ENCODE data around the gene SH3RF3. TPM values are rescaled to one million over a fixed set of nuclear protein-coding genes. Genes with fewer than 3 reads are reported as not detected.

SH3RF3 gene
- total RNA-seq, 2 donors from 2014 or later, result 1.5 to 1.8 TPM

DNA sequence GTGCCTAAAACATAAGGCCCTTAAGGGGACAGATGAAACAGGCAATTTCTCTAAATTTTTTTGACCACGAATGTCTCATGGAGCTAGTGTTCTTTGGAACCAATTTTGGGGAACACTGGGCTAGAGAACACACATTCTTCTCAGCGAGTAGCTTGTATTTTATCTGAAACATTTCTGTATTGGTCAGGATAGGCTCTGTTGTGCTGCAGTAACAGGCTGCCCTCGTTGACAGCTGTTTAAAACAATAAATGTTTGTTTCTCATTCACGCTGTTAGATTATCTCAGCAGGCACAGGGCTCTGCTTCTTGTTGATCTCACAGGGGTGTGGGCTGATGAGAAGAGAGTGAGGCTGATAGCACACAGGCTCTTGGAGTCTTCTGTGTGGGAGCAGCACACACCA, 105.3 kb downstream of the SH3RF3 start:
- 90 to 93% methylated on average over 3 to 4 of the region's 4 CpGs for WGBS, 2 experiments (ENCODE audit: insufficient coverage in 1 of 2, insufficient read length in 1 of 2)

DNA sequence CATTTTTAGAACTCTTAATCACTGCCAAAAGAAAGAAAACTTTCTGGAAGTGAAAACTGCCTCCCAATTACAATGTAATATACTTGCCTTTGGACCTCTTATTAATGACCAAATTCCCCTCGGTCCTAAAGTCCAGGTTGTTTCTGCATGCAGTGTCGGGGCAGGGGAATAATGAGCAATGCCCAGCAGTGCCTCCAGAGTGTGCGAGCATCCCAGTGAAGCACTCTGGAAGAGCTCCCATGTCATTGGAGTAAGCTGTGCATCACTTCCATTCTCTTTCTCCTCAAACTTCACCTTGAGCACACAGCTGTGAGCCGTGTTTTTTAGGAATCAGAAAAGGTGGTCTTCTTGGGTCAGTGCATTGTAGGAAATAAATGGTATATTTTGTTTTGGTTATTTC, 107.1 kb downstream of the SH3RF3 start:
- no peak overlapping the region for H3K4me3 ChIP-seq (ENCODE audit: low read length)
- Mint-ChIP-seq H3K9me3 (peaks cover 27% of the 10 kb centered on the region), H3K27ac (no peak overlapping the region), H3K27me3 (ENCODE audit: insufficient read depth) (peaks cover 2% of the 10 kb centered on the region), H3K4me1 (peaks cover 3% of the 10 kb centered on the region), H3K36me3 (ENCODE audit: low read depth) (no peaks in the 10 kb centered on the region), H3K4me3 (no peak overlapping the region)
- H3K27me3 ChIP-seq (ENCODE audit: control insufficient read depth, insufficient read depth, low read length, poor library complexity, severe bottlenecking), result peaks cover 23% of the 10 kb centered on the region
- H3K4me1 ChIP-seq (ENCODE audit: control insufficient read depth, insufficient read depth, low read length), result no peaks in the 10 kb centered on the region
- peaks cover 27% of the 10 kb centered on the region for H3K9me3 ChIP-seq (ENCODE audit: control insufficient read depth, low read length)
- H3K9ac ChIP-seq (ENCODE audit: extremely low read depth, low read length, poor library complexity, severe bottlenecking), result no peak overlapping the region
- 91 to 96% methylated on average over 3 to 4 of the region's 4 CpGs for WGBS, 2 experiments (ENCODE audit: insufficient coverage in 1 of 2, insufficient read length in 1 of 2)
- H3K27ac ChIP-seq (ENCODE audit: low read depth, low read length), result no peak overlapping the region
- DNase-seq, result no peak
- no peaks in the 10 kb centered on the region for H3K36me3 ChIP-seq (ENCODE audit: control insufficient read depth, insufficient read depth, low read length)
- TF ChIP-seq, protein P1, sequence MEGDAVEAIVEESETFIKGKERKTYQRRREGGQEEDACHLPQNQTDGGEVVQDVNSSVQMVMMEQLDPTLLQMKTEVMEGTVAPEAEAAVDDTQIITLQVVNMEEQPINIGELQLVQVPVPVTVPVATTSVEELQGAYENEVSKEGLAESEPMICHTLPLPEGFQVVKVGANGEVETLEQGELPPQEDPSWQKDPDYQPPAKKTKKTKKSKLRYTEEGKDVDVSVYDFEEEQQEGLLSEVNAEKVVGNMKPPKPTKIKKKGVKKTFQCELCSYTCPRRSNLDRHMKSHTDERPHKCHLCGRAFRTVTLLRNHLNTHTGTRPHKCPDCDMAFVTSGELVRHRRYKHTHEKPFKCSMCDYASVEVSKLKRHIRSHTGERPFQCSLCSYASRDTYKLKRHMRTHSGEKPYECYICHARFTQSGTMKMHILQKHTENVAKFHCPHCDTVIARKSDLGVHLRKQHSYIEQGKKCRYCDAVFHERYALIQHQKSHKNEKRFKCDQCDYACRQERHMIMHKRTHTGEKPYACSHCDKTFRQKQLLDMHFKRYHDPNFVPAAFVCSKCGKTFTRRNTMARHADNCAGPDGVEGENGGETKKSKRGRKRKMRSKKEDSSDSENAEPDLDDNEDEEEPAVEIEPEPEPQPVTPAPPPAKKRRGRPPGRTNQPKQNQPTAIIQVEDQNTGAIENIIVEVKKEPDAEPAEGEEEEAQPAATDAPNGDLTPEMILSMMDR (conservative IDR thresholded peaks at IDR 0.05), result no peak

More for the DNA sequence above, 105.3 kb downstream of the SH3RF3 start:
- Histone ChIP-seq H3K4me1 (ENCODE audit: control insufficient read depth, insufficient read depth, low read length) (no peaks in the 10 kb centered on the region), H3K27ac (ENCODE audit: low read depth, low read length) (no peak overlapping the region), H3K36me3 (ENCODE audit: control insufficient read depth, insufficient read depth, low read length) (no peaks in the 10 kb centered on the region), H3K27me3 (ENCODE audit: control insufficient read depth, insufficient read depth, low read length, poor library complexity, severe bottlenecking) (peaks cover 23% of the 10 kb centered on the region), H3K4me3 (ENCODE audit: low read length) (no peak overlapping the region), H3K9me3 (ENCODE audit: control insufficient read depth, low read length) (peaks cover 27% of the 10 kb centered on the region), H3K9ac (ENCODE audit: extremely low read depth, low read length, poor library complexity, severe bottlenecking) (no peak overlapping the region)
- peaks cover 27% of the 10 kb centered on the region for H3K9me3 Mint-ChIP-seq
- peaks cover 1% of the 10 kb centered on the region for H3K4me1 Mint-ChIP-seq
- no peak overlapping the region for H3K27ac Mint-ChIP-seq
- TF ChIP-seq, protein P1 (conservative IDR thresholded peaks at IDR 0.05), result no peak
- H3K36me3 Mint-ChIP-seq (ENCODE audit: low read depth), result no peaks in the 10 kb centered on the region
- no peak overlapping the region for H3K4me3 Mint-ChIP-seq
- peaks cover 2% of the 10 kb centered on the region for H3K27me3 Mint-ChIP-seq (ENCODE audit: insufficient read depth)
- no peak for DNase-seq

DNA sequence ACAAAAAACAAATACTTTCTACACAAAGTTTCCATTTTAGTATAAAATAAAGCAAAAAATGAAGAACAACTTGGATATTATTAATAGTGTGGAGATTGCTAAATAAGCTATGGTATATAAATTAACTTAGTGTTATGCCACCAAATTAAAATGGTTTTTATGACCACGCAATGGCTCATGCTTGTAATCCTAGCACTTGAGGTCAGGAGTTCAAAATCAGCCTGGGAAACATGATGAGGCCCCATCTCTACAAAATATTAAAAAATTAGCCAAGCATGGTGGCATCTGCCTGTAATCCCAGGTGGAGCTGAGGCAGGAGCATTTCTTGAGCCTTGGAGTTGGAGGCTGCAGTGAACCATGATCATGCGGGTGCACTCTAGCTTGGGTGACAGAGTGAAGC, 108.8 kb downstream of the SH3RF3 start:
- Mint-ChIP-seq H3K4me3 (no peak overlapping the region), H3K27me3 (ENCODE audit: insufficient read depth) (peaks cover 2% of the 10 kb centered on the region), H3K27ac (no peak overlapping the region), H3K9me3 (peaks cover 22% of the 10 kb centered on the region), H3K4me1 (peaks cover 3% of the 10 kb centered on the region), H3K36me3 (ENCODE audit: low read depth) (no peaks in the 10 kb centered on the region)
- WGBS, 2 experiments (ENCODE audit: insufficient coverage in 1 of 2, insufficient read length in 1 of 2), result 100% methylated on average over 1 to 2 of the region's 2 CpGs
- TF ChIP-seq, protein P1 (conservative IDR thresholded peaks at IDR 0.05), result no peak
- Histone ChIP-seq H3K36me3 (ENCODE audit: control insufficient read depth, insufficient read depth, low read length) (no peaks in the 10 kb centered on the region), H3K4me1 (ENCODE audit: control insufficient read depth, insufficient read depth, low read length) (no peaks in the 10 kb centered on the region), H3K27me3 (ENCODE audit: control insufficient read depth, insufficient read depth, low read length, poor library complexity, severe bottlenecking) (peaks cover 14% of the 10 kb centered on the region), H3K27ac (ENCODE audit: low read depth, low read length) (no peak overlapping the region), H3K4me3 (ENCODE audit: low read length) (no peak overlapping the region), H3K9me3 (ENCODE audit: control insufficient read depth, low read length) (peaks cover 25% of the 10 kb centered on the region), H3K9ac (ENCODE audit: extremely low read depth, low read length, poor library complexity, severe bottlenecking) (no peak overlapping the region)
- DNase-seq, result no peak
